NCI-H446 treated with DMSO at 0.1 percent for 48 hours (cell line): ENCODE results near the gene PRSS56.

Experiments used
- DNase-seq: peaks from one replicate; lab custom pipeline; 2025; lab: John Stamatoyannopoulos, UW

PRSS56 gene

GRCh38 chr2:232486558-232487384 is 33.4 kb upstream of the PRSS56 start:
- no peak for DNase-seq

- DNase-seq: no peak
Measured at GRCh38 chr2:232487385-232488096, 32.6 kb upstream of the PRSS56 start, which contains the start of gene ECEL1. Gene ECEL1 (minus strand): TSS chr2:232487834. CDS start chr2:232486653, 1,181 bp downstream.

- DNase-seq: no peak
Measured at GRCh38 chr2:232488097-232488711, 32.0 kb upstream of the PRSS56 start.

- DNase-seq: no peak
Measured at GRCh38 chr2:232488721-232489300, 31.4 kb upstream of the PRSS56 start.

GRCh38 chr2:232489516-232490220 is 30.5 kb upstream of the PRSS56 start:
- DNase-seq: no peak

GRCh38 chr2:232490221-232491138 is 29.7 kb upstream of the PRSS56 start:
- no peak for DNase-seq

GRCh38 chr2:232491139-232491780 is 28.9 kb upstream of the PRSS56 start:
- no peak for DNase-seq

- no peak for DNase-seq
Measured at GRCh38 chr2:232492236-232492848, 27.8 kb upstream of the PRSS56 start.

GRCh38 chr2:232492963-232493700 is 27.1 kb upstream of the PRSS56 start:
- DNase-seq: no peak

- no peak for DNase-seq
Measured at GRCh38 chr2:232493701-232494474, 26.3 kb upstream of the PRSS56 start.

GRCh38 chr2:232494542-232494941 is 25.6 kb upstream of the PRSS56 start:
- no peak for DNase-seq

- DNase-seq: no peak
Measured at GRCh38 chr2:232495292-232495691, 24.9 kb upstream of the PRSS56 start.

- no peak for DNase-seq
Measured at GRCh38 chr2:232496501-232497270, 23.5 kb upstream of the PRSS56 start.

GRCh38 chr2:232497348-232497747 is 22.8 kb upstream of the PRSS56 start:
- DNase-seq: no peak

GRCh38 chr2:232498452-232498851 is 21.7 kb upstream of the PRSS56 start:
- no peak for DNase-seq

- DNase-seq: no peak
Measured at GRCh38 chr2:232501331-232501771, 18.8 kb upstream of the PRSS56 start.

- DNase-seq: no peak
Measured at GRCh38 chr2:232501794-232502390, 18.3 kb upstream of the PRSS56 start.
